HG03097 (cell line): ENCODE results near the gene FKBP9.
"Not testable (repeated sequence)": the region's sequence is repeated elsewhere in the genome, so short reads cannot be mapped to it uniquely, and the experiment has no call there.

Source experiments
- ATAC-seq: cut with Tn5 transposase; IDR thresholded peaks from one replicate; pipeline ENCODE4 v1.9.1; 2021; ENCODE audit not compliant: unreplicated experiment, low FRiP score

The FKBP9 gene

GRCh38 chr7:32947420-32947983 lies 9.7 kb upstream of the FKBP9 start:
- ATAC-seq = no peak

- no peak for ATAC-seq
Measured at GRCh38 chr7:32948202-32948601, 9.0 kb upstream of the FKBP9 start.

GRCh38 chr7:32952876-32953275 lies 4.4 kb upstream of the FKBP9 start:
- no peak for ATAC-seq

- no peak for ATAC-seq
Measured at GRCh38 chr7:32958046-32959025, 1.1 kb downstream of the FKBP9 start.

- not testable (repeated sequence) for ATAC-seq
Measured at GRCh38 chr7:32963880-32964301, 6.7 kb downstream of the FKBP9 start.

- peak; percentile 95 for ATAC-seq
Measured at GRCh38 chr7:32964461-32965159, 7.4 kb downstream of the FKBP9 start.

- not testable (repeated sequence) for ATAC-seq
Measured at GRCh38 chr7:32966489-32967267, 9.4 kb downstream of the FKBP9 start.

GRCh38 chr7:32967268-32967582 lies 10.0 kb downstream of the FKBP9 start:
- ATAC-seq = not testable (repeated sequence)

- not testable (repeated sequence) for ATAC-seq
Measured at GRCh38 chr7:32971967-32972366, 14.7 kb downstream of the FKBP9 start.

- ATAC-seq = not testable (repeated sequence)
Measured at GRCh38 chr7:32977159-32977558, 19.9 kb downstream of the FKBP9 start.

GRCh38 chr7:32979246-32979645 lies 22.0 kb downstream of the FKBP9 start:
- not testable (repeated sequence) for ATAC-seq

GRCh38 chr7:32979902-32980301 lies 22.7 kb downstream of the FKBP9 start:
- not testable (repeated sequence) for ATAC-seq

GRCh38 chr7:32988148-32988547 lies 30.9 kb downstream of the FKBP9 start:
- peak; percentile 76 for ATAC-seq

GRCh38 chr7:32991068-32991585 lies 33.9 kb downstream of the FKBP9 start:
- not testable (repeated sequence) for ATAC-seq

GRCh38 chr7:32991975-32992700 lies 34.9 kb downstream of the FKBP9 start:
- ATAC-seq = not testable (repeated sequence)

- not testable (repeated sequence) for ATAC-seq
Measured at GRCh38 chr7:32992750-32993149, 35.5 kb downstream of the FKBP9 start.

- ATAC-seq = not testable (repeated sequence)
Measured at GRCh38 chr7:32997956-32998355, 40.7 kb downstream of the FKBP9 start.

- peak; percentile 69 for ATAC-seq
Measured at GRCh38 chr7:32998361-32999171, 41.3 kb downstream of the FKBP9 start.

- ATAC-seq = not testable (repeated sequence)
Measured at GRCh38 chr7:32999380-32999779, 42.1 kb downstream of the FKBP9 start.
